ENCODE data around the gene ATPAF2.

ATPAF2 gene

DNA sequence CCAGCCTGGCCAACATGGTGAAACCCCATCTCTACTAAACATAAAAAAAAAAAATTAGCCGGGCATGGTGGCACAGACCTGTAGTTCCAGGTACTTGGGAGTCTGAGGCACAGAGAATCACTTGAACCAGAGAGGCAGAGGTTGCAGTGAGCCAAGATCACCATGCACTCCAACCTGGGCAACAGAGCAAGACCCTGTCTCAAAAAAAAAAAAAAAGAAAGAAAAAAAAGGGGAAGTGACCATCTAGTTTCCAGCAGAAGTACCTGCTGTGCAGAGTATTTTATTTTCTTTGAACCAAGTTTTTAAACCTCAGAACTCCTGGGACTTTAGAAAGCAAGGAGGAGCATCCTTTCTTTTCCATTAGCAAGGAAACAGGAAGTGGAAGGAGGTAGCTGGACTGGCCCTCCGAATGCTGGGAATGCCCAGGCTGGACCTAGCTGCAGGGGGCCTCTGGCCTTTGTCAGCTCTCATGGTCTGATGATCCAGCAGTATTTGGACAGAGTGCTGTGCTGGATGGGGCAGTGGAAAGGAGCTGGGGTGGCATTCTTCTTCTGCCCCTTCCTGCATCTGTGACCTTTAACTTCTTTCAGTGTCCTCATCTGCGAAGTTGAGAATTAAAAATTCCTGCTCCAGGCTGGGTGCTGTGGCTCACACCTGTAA lies 6.9 kb upstream of the ATPAF2 start:
- Histone ChIP-seq H3K4me3 (ENCODE audit: insufficient read depth, low read length, poor library complexity, severe bottlenecking) (no peak overlapping the region), H4K20me1 (ENCODE audit: low read depth, low read length) (no peaks in the 10 kb centered on the region), H3K9me2 (replicated peaks; ENCODE audit: insufficient read depth, low read length) (no peaks in the 10 kb centered on the region), H3K4me2 (ENCODE audit: low read depth, low read length, poor library complexity, severe bottlenecking) (no peak overlapping the region), H3F3A (ENCODE audit: insufficient read depth) (no peaks in the 10 kb centered on the region), H3K79me2 (ENCODE audit: insufficient read depth, low read length) (peaks cover 6% of the 10 kb centered on the region; the same call in 1 of the 2 replicates), H3K36me3 (ENCODE audit: low read length) (no peaks in the 10 kb centered on the region), H2AFZ (ENCODE audit: low read depth, low read length, severe bottlenecking) (no peak overlapping the region), H3K9me3 (ENCODE audit: insufficient read depth, low read length) (no peaks in the 10 kb centered on the region), H3K9ac (ENCODE audit: low read length) (no peak overlapping the region), H3K27ac (ENCODE audit: low read depth, low read length) (no peak overlapping the region), H3K27me3 (ENCODE audit: low read length) (no peaks in the 10 kb centered on the region)
- TF ChIP-seq EZH2phosphoT487 (conservative IDR thresholded peaks at IDR 0.05; ENCODE audit: low read length) = no peak
- TF ChIP-seq, protein P1, sequence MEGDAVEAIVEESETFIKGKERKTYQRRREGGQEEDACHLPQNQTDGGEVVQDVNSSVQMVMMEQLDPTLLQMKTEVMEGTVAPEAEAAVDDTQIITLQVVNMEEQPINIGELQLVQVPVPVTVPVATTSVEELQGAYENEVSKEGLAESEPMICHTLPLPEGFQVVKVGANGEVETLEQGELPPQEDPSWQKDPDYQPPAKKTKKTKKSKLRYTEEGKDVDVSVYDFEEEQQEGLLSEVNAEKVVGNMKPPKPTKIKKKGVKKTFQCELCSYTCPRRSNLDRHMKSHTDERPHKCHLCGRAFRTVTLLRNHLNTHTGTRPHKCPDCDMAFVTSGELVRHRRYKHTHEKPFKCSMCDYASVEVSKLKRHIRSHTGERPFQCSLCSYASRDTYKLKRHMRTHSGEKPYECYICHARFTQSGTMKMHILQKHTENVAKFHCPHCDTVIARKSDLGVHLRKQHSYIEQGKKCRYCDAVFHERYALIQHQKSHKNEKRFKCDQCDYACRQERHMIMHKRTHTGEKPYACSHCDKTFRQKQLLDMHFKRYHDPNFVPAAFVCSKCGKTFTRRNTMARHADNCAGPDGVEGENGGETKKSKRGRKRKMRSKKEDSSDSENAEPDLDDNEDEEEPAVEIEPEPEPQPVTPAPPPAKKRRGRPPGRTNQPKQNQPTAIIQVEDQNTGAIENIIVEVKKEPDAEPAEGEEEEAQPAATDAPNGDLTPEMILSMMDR (IDR thresholded peaks at IDR 0.05; ENCODE audit: insufficient read depth, low read length, poor library complexity, severe bottlenecking) = no peak

DNA sequence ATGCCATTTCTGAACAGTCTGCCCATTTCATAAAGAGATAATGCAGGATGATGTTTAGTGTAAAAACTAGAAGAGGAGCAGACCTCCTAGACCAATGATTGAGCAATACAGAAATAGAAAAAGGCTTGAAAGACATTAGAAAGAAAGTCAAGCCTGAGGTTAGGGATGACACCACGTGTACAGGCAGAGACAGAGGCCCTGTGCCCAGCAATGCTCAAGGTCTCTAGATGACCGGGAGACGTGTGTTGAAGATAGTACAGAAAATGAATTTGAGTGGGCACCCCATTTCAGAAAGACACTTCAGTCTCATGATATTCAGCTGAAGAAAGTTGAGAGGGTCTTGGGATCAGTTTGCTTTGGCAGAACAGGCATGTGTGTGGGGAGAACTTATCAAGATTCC lies 5.6 kb upstream of the ATPAF2 start:
- Histone ChIP-seq H3K9me2 (replicated peaks; ENCODE audit: insufficient read depth, low read length) (no peaks in the 10 kb centered on the region), H4K20me1 (ENCODE audit: low read depth, low read length) (no peaks in the 10 kb centered on the region), H3K9me3 (ENCODE audit: insufficient read depth, low read length) (no peaks in the 10 kb centered on the region), H2AFZ (ENCODE audit: low read depth, low read length, severe bottlenecking) (no peak overlapping the region), H3K4me3 (ENCODE audit: insufficient read depth, low read length, poor library complexity, severe bottlenecking) (no peak overlapping the region), H3K4me2 (ENCODE audit: low read depth, low read length, poor library complexity, severe bottlenecking) (no peak overlapping the region), H3F3A (ENCODE audit: insufficient read depth) (no peaks in the 10 kb centered on the region), H3K79me2 (ENCODE audit: insufficient read depth, low read length) (peaks cover 14% of the 10 kb centered on the region), H3K27ac (ENCODE audit: low read depth, low read length) (no peak overlapping the region), H3K36me3 (ENCODE audit: low read length) (no peaks in the 10 kb centered on the region), H3K9ac (ENCODE audit: low read length) (no peak overlapping the region), H3K27me3 (ENCODE audit: low read length) (no peaks in the 10 kb centered on the region)
- no peak for TF ChIP-seq EZH2phosphoT487 (conservative IDR thresholded peaks at IDR 0.05; ENCODE audit: low read length)

DNA sequence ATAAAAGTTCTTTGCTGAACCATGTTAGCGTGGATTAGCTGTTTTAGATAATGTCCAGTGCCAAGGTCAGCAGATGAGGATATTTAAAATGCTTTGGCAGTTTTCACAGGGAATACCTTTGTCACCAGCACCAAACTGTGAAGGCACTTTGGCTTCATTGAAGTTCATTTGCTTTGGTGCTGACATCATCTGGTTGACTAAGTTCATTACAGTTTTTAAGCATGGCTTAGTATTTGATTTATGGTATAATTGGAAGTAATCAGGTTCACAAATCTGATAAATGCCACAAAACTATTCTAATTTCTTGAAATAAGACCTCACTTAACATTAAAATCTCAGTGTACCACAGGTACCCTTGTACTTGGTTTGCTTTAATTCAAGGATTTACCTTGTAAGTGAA lies 4.5 kb upstream of the ATPAF2 start:
- no peaks in the 10 kb centered on the region for H3K27me3 ChIP-seq (ENCODE audit: low read length)
- no peaks in the 10 kb centered on the region for H3F3A ChIP-seq (ENCODE audit: insufficient read depth)
- no peak overlapping the region for H3K9ac ChIP-seq (ENCODE audit: low read length)
- H4K20me1 ChIP-seq (ENCODE audit: low read depth, low read length) = no peaks in the 10 kb centered on the region
- no peak overlapping the region for H3K4me3 ChIP-seq (ENCODE audit: insufficient read depth, low read length, poor library complexity, severe bottlenecking)
- peaks cover 14% of the 10 kb centered on the region for H3K79me2 ChIP-seq (ENCODE audit: insufficient read depth, low read length)
- H3K4me2 ChIP-seq (ENCODE audit: low read depth, low read length, poor library complexity, severe bottlenecking) = no peak overlapping the region
- H3K36me3 ChIP-seq (ENCODE audit: low read length) = no peaks in the 10 kb centered on the region
- H3K9me2 ChIP-seq (replicated peaks; ENCODE audit: insufficient read depth, low read length) = no peaks in the 10 kb centered on the region
- no peaks in the 10 kb centered on the region for H3K9me3 ChIP-seq (ENCODE audit: insufficient read depth, low read length)
- TF ChIP-seq, protein P1 (IDR thresholded peaks at IDR 0.05; ENCODE audit: insufficient read depth, low read length, poor library complexity, severe bottlenecking) = no peak
- no peak for TF ChIP-seq EZH2phosphoT487 (conservative IDR thresholded peaks at IDR 0.05; ENCODE audit: low read length)
- H2AFZ ChIP-seq (ENCODE audit: low read depth, low read length, severe bottlenecking) = no peak overlapping the region
- no peak overlapping the region for H3K27ac ChIP-seq (ENCODE audit: low read depth, low read length)

DNA sequence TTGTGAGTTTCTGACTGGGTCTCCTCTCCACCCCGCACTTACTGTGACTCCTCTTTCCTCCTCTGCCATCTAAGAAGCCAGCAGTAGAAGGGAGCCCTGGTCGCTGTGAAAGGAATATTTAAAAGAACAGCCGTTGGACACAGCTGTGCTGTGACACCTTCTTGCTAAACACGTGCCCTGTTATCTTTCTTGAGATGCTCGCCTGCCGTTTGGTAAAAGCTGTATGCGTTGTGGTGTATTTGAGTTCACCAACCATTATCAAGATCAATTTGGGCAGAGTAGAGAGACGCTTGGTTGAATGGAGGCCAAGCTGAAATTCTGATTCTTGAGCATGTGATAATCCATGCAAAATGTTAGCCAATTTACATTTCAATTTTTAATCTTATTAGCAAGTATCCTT lies 4.0 kb upstream of the ATPAF2 start:
- H3K79me2 ChIP-seq (ENCODE audit: insufficient read depth, low read length) = peaks cover 17% of the 10 kb centered on the region
- peaks cover 4% of the 10 kb centered on the region; the same call in 1 of the 2 replicates for H3F3A ChIP-seq (ENCODE audit: insufficient read depth)
- no peak overlapping the region for H2AFZ ChIP-seq (ENCODE audit: low read depth, low read length, severe bottlenecking)
- no peaks in the 10 kb centered on the region for H3K9me2 ChIP-seq (replicated peaks; ENCODE audit: insufficient read depth, low read length)
- no peak overlapping the region for H3K9ac ChIP-seq (ENCODE audit: low read length)
- H3K9me3 ChIP-seq (ENCODE audit: insufficient read depth, low read length) = no peaks in the 10 kb centered on the region
- H3K36me3 ChIP-seq (ENCODE audit: low read length) = no peaks in the 10 kb centered on the region
- H3K27me3 ChIP-seq (ENCODE audit: low read length) = no peaks in the 10 kb centered on the region
- H3K27ac ChIP-seq (ENCODE audit: low read depth, low read length) = no peak overlapping the region
- no peak overlapping the region for H3K4me3 ChIP-seq (ENCODE audit: insufficient read depth, low read length, poor library complexity, severe bottlenecking)
- H3K4me2 ChIP-seq (ENCODE audit: low read depth, low read length, poor library complexity, severe bottlenecking) = no peak overlapping the region
- H4K20me1 ChIP-seq (ENCODE audit: low read depth, low read length) = no peaks in the 10 kb centered on the region
- TF ChIP-seq, protein P1 (IDR thresholded peaks at IDR 0.05; ENCODE audit: insufficient read depth, low read length, poor library complexity, severe bottlenecking) = no peak
- no peak for TF ChIP-seq EZH2phosphoT487 (conservative IDR thresholded peaks at IDR 0.05; ENCODE audit: low read length)
